ENCODE measurements around the gene FBXO11. TPM values are rescaled to one million over a fixed set of nuclear protein-coding genes. Genes with fewer than 3 reads are reported as not detected.

The FBXO11 gene
- total RNA-seq, 1 experiment from 2014 or later = 58.9 TPM

DNA sequence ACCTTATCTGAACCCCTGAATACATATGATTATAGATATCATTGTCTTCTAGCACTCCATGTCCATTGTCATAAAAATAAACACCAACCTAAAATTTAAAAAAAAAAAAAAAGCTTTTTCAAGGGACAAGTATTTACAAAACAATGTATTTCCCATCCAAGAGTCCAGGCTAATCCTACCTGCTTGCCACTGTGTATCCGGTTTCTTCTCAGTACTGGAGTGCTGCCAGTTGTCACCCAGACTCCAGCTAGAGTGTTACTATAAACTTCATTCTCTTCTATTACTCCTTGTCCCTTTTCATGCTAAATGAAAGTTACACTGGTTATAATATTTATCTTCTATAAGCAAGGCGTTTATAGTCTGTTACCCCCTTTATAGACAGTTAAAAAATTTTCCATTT is 87.5 kb downstream of the FBXO11 start:
- intact Hi-C loops (cut with micrococcal nuclease; ENCODE audit: unreplicated experiment) (no loop called here), in situ Hi-C loops (cut with HindIII; ENCODE audit: low pct_unique_long_range_greater_than_20kb, low sequenced_read_pairs) (no loop called here)
- CTCF ChIA-PET = no interaction called here
- Histone ChIP-seq H3K4me3 (ENCODE audit: low read depth in 2 of 2, low read length in 2 of 2) (no peak overlapping the region), H3K36me3 (ENCODE audit: control insufficient read depth, insufficient read depth, low read length) (peaks cover 32% of the 10 kb centered on the region), H3K9me3 (ENCODE audit: control insufficient read depth, insufficient read depth, low read depth, low read length) (no peaks in the 10 kb centered on the region), H3K27me3 (ENCODE audit: control insufficient read depth, insufficient read depth, low read length) (no peaks in the 10 kb centered on the region), H3K4me1 (ENCODE audit: control insufficient read depth, insufficient read depth, low read length) (no peaks in the 10 kb centered on the region), H3K27ac (ENCODE audit: low read length) (no peak overlapping the region)
- DNase-seq (ENCODE audit: low read depth, low spot score) (no peak), ATAC-seq (no peak)
- POLR2A ChIA-PET = no interaction called here
- no peak for TF ChIP-seq SIN3A (IDR thresholded peaks at IDR 0.05; ENCODE audit: borderline replicate concordance, insufficient read depth, low read depth, low read length)
- TF ChIP-seq, protein P1, sequence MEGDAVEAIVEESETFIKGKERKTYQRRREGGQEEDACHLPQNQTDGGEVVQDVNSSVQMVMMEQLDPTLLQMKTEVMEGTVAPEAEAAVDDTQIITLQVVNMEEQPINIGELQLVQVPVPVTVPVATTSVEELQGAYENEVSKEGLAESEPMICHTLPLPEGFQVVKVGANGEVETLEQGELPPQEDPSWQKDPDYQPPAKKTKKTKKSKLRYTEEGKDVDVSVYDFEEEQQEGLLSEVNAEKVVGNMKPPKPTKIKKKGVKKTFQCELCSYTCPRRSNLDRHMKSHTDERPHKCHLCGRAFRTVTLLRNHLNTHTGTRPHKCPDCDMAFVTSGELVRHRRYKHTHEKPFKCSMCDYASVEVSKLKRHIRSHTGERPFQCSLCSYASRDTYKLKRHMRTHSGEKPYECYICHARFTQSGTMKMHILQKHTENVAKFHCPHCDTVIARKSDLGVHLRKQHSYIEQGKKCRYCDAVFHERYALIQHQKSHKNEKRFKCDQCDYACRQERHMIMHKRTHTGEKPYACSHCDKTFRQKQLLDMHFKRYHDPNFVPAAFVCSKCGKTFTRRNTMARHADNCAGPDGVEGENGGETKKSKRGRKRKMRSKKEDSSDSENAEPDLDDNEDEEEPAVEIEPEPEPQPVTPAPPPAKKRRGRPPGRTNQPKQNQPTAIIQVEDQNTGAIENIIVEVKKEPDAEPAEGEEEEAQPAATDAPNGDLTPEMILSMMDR (IDR thresholded peaks at IDR 0.05) = no peak
- TF ChIP-seq TCF7L2 (IDR thresholded peaks at IDR 0.05; ENCODE audit: low read depth, low read length) = no peak
- no peak for TF ChIP-seq REST (IDR thresholded peaks at IDR 0.05; ENCODE audit: insufficient read depth in 1 of 2, low read depth in 2 of 2, low read length in 1 of 2)
- no peak for TF ChIP-seq POLR2AphosphoS5 (IDR thresholded peaks at IDR 0.05; ENCODE audit: low read depth, low read length)
- BruUV-seq (replicated peaks) = no TSS peak

DNA sequence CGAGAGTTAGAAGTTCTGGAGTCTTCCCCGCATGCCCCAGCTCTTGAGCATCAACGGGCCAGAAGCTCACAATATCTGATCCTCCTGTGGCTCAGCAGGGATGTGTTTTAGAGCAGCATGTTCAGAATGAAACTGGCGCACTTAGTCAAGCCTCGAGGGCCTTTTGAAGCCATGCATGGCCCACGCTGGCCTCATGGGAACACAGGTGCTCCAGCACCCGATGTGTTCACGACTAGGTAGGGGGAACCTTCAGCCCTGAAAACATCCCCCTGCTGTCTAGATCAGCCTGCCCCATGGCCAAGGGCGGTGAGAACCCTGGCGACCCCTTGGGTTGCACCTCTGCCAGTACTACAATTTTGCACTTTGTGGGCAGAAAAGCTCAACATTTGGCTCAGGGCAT is 90.5 kb downstream of the FBXO11 start:
- POLR2A ChIA-PET = no interaction called here
- Histone ChIP-seq H3K4me3 (ENCODE audit: low read depth in 2 of 2, low read length in 2 of 2) (no peak overlapping the region), H3K9me3 (ENCODE audit: control insufficient read depth, insufficient read depth, low read depth, low read length) (no peaks in the 10 kb centered on the region), H3K27me3 (ENCODE audit: control insufficient read depth, insufficient read depth, low read length) (no peaks in the 10 kb centered on the region), H3K36me3 (ENCODE audit: control insufficient read depth, insufficient read depth, low read length) (peaks cover 34% of the 10 kb centered on the region), H3K4me1 (ENCODE audit: control insufficient read depth, insufficient read depth, low read length) (no peaks in the 10 kb centered on the region), H3K27ac (ENCODE audit: low read length) (no peak overlapping the region)
- in situ Hi-C loops (cut with HindIII; ENCODE audit: low pct_unique_long_range_greater_than_20kb, low sequenced_read_pairs) (no loop called here), intact Hi-C loops (cut with micrococcal nuclease; ENCODE audit: unreplicated experiment) (no loop called here)
- no TSS peak for BruUV-seq (replicated peaks)
- CTCF ChIA-PET = interaction anchor here (0.5 kb wide), 1 partner anchor 58 kb away, joined by 4 read pairs; no protein-coding TSS in a partner anchor
- ATAC-seq = no peak
- no peak for TF ChIP-seq POLR2AphosphoS5 (IDR thresholded peaks at IDR 0.05; ENCODE audit: low read depth, low read length)
- no peak for TF ChIP-seq TCF7L2 (IDR thresholded peaks at IDR 0.05; ENCODE audit: low read depth, low read length)
- TF ChIP-seq SIN3A (IDR thresholded peaks at IDR 0.05; ENCODE audit: borderline replicate concordance, insufficient read depth, low read depth, low read length) = no peak
- TF ChIP-seq REST (IDR thresholded peaks at IDR 0.05; ENCODE audit: insufficient read depth in 1 of 2, low read depth in 2 of 2, low read length in 1 of 2) = no peak
- TF ChIP-seq, protein P1 (IDR thresholded peaks at IDR 0.05) = no peak
- DNase-seq (ENCODE audit: low read depth, low spot score) = no peak
